NCI-H2107 treated with DMSO at 0.1 percent for 48 hours (cell line): ENCODE measurements around the gene SLC39A11.
"Not testable (repeated sequence)": the region's sequence is repeated elsewhere in the genome, so short reads cannot be mapped to it uniquely, and the experiment has no call there.

Experiments used
- DNase-seq: peaks from one replicate; lab custom pipeline; 2025; ENCODE audit not compliant: unreplicated experiment; lab: John Stamatoyannopoulos, UW

The SLC39A11 gene

GRCh38 chr17:72953621-72954020 is 138.9 kb downstream of the SLC39A11 start:
- no peak for DNase-seq

DNA sequence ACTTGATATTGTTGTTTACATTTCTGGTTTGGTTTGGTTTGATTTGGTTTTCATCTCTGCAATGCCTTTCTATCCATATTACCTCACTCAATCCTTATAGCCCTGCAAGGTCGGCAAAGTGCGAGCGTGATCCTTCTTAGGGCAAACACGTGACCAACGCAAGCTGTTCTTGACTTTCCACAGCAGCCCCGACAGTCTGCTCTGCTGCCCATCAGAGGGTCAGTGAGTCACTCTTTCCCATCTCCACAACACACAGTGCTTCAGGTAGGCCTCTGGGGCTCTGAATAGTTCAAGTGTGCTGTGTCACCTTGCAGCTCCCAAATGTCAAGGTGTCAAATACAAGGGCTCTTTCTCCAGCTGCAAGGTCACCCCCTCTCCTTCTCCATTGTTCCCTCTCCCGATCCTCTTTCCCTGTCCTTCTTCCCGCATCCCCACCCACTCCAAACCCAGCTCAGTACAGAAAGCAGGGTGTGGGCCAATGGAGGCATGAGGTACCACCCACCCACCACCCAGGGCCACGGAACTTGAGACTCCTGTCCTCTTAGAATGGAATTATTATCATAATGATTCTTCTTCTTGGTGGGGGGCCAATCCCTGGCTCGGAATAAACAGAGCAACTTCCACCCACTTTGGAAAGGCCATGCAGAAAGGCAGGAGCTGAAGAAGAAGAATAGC is 139.7 kb downstream of the SLC39A11 start:
- DNase-seq, result no peak

GRCh38 chr17:72952220-72952619 is 140.3 kb downstream of the SLC39A11 start:
- no peak for DNase-seq

DNA sequence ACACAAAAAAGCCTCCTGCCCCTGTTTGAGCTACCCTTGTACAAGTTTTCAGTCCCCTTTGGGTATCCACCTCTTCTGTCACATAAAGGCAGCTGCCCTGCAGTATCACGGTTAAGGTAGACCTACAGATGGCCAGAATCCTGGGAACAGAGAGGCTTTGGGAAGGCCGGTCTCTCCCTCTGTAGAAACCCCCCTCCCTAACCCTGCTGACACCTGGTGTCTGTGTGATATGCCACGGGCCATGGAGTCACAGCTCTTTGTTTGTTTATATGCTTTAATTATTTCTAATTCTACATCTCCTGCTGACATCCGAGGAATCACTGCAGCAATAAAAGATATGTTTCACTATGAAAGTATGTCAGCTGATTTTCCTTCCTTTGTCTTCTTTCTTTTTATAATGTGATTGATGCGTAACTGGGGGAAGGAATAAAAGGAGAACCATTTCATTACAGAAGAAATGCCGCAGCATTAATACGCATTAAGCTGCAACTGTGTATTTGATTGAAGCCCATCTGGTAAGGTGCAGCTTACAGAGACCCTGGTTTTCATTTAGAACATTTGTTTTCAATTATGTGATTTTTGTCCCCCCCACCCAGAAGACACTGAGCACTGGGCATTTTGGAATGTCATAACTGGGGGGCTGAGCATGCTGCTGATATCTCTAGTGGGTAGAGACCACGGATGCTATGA is 142.1 kb downstream of the SLC39A11 start:
- no peak for DNase-seq

GRCh38 chr17:72948115-72948514 is 144.4 kb downstream of the SLC39A11 start:
- DNase-seq, result no peak

DNA sequence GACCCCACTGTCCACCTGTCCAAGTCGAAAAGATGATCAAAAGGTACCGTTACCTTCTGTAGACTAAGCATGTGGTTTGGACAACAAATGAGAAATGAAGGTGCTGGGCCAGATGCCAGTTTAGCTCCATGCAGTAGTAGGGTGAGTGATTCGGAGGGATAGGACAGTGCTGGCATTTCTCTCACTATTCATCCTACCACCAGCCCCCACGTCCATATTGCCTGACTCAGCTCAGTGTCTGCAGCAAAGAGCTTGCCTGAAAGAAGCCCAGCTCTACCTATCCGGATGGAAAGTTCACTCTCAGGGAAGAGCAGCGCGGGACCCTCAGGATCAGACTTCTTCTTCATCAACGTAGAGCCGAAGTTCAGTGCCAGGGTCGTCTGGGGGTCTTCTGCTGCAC is 145.0 kb downstream of the SLC39A11 start:
- DNase-seq, result no peak

DNA sequence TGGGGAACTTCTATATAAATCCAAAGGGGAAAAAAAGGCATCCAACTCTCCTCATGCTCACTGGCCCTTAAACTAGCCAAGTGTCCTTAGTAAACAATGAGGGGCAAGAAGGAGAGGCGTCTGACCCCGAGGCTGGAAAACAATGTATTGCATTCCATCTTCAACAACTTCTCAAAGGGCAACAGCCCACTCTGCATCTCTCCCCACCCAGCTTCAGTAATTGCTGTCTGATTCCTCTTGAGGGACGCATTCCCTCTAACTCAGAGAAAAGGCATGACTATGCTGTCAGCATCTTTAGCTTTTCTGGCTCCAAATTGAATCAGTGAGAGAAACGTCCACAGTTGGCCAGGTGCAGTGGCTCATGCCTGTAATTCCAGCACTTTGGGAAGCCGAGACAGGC is 145.8 kb downstream of the SLC39A11 start:
- no peak for DNase-seq

DNA sequence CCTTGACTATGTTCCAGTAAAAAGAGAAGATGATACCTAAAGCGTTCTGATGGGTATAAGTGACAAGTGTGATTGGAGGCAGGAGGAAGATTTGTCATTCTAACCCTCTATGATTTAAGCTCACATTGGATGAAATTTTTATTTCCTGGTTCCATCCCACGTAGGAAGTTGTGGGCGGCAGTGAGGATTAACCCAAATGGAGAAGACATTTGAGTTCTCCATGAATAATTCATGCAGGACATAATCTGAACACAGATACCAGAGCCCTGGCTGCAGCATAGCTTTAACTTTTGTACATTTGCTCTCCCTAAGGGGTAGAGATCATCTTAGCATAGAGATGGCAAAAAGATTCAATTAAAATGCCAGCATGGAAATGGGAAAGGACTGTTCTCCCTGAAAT is 146.3 kb downstream of the SLC39A11 start:
- DNase-seq, result no peak

- DNase-seq, result no peak
Observed at GRCh38 chr17:72945473-72945872, 147.0 kb downstream of the SLC39A11 start.

DNA sequence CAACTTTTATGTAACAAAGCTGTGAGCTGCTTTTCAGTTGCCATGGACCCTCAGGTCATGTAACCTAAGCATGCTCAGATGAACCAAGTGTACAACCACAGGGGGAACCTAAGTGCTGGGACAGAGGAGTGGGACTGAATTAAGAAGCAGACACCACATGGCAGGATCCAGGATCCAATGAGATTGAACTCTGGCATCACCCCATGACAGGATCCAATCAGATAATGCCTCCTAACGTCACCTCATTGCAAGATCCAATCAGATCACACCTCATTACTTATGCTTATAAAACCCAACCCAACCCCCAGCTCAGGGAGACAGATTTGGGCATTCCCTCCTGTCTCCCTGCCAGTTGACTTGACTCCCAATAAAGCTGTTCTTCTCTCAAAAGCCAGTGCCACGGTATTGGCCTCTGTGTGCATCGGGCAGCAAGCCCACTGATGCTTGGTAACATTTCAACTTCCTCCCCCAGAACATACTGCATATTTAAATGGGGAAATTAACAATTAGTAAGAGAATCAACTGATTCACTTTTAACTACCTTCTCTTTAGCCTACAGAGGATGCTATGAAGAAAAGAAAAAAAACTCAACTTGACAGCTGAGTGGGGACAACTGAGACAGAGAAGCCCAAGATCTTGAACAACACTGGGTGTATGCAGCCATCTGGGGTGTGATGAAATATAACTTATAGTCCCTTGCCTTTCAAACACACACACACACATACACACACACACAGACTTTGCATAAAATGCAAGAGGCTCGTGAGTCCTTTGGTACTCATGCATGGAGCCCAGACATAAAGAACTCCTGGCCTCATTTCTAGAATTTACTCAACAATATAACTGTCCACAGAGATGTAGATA is 148.4 kb downstream of the SLC39A11 start:
- DNase-seq, result no peak

- DNase-seq, result no peak
Observed at GRCh38 chr17:72942579-72942978, 149.9 kb downstream of the SLC39A11 start.

GRCh38 chr17:72940496-72940895 is 152.0 kb downstream of the SLC39A11 start:
- no peak for DNase-seq

GRCh38 chr17:72938482-72938881 is 154.0 kb downstream of the SLC39A11 start:
- no peak for DNase-seq

DNA sequence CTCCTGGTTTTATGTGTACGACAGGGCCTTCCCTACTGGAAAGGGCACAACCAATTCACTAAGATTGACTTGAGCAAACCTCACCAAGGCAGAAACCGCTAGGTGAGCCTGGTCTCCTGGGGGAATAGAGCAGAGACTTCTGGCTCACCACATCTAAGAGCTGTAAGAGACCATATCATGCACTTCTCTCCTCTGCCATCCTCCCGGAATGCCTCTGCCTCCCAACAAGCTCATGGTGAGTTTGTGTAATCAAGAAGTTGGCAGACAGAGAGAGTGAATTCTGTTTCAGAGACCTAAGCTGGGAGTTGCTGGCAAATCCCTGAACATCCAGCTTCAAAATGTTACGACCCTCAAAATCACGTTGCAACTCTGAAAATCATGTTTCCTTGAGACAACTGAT is 154.8 kb downstream of the SLC39A11 start:
- DNase-seq, result no peak

- DNase-seq, result not testable (repeated sequence)
Observed at GRCh38 chr17:72937254-72937653, 155.2 kb downstream of the SLC39A11 start.

GRCh38 chr17:72935984-72936383 is 156.5 kb downstream of the SLC39A11 start:
- DNase-seq, result no peak

DNA sequence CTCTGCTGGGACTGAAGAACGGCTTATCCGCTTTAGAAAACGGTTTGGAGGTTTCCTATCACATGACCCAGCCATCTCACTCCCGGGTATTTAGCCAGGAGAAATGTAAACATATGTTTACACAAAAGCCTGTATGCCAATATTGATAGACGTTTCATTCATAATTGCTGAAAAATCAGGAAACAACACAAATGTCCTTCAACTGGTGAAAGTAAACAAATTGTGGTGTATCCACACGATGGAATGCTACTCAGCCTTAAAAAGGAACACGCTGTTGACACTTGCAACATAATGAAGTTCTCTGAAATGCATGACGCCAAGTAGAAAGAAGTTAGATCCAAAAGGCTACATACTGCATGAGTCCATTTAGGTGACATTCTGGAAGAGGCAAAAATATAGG is 157.6 kb downstream of the SLC39A11 start:
- DNase-seq, result no peak

GRCh38 chr17:72931635-72932034 is 160.9 kb downstream of the SLC39A11 start:
- no peak for DNase-seq

GRCh38 chr17:72931163-72931562 is 161.3 kb downstream of the SLC39A11 start:
- no peak for DNase-seq

- DNase-seq, result no peak
Observed at GRCh38 chr17:72930031-72930430, 162.5 kb downstream of the SLC39A11 start.

- no peak for DNase-seq
Observed at GRCh38 chr17:72928454-72929136, 163.9 kb downstream of the SLC39A11 start.
